Hindlimb muscle (tissue), 1 donor: Measurements from ENCODE around the gene ICOSLG. TPM values are rescaled to one million over a fixed set of nuclear protein-coding genes. Genes with fewer than 3 reads are reported as not detected.
A peak's percentile ranks its signal among the peaks of the same experiment; 100 is the strongest.
"Not testable (repeated sequence)": the region's sequence is repeated elsewhere in the genome, so short reads cannot be mapped to it uniquely, and the experiment has no call there.

Experiments used
- DNase-seq: peaks from one replicate; pipeline ENCODE4 v3.0.0-alpha.2; 2013
- polyA plus RNA-seq: library from polyadenylated mRNA; unstranded; fragments of 120-200 nt; gene quantifications from one replicate; pipeline ENCODE4 v1.2.1, GENCODE V29; 2013; ENCODE audit not compliant: insufficient read length

The ICOSLG gene
- polyA plus RNA-seq, 1 donor = 10.6 TPM

- not testable (repeated sequence) for DNase-seq
These were observed 20.1 kb downstream of the ICOSLG start for GRCh38 chr21:44220674-44221073.

GRCh38 chr21:44218461-44218860, 22.3 kb downstream of the ICOSLG start:
- DNase-seq = not testable (repeated sequence)

DNA sequence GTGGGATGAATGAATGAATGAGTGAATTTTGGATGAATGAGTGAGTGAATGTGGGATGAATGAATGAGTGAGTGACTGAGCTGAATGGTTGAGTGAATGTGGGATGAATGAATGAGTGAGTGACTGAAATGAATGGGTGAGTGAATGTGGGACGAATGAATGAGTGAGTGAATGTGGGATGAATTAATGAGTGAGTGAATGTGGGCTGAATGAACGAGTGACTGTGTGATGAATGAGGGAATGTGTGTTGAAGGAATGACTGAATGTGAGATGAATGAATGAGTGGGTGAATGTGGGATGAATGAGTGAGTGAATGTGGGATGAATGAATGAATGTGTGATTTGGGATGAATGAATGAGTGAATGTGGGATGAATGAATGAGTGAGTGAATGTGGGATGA, 28.8 kb downstream of the ICOSLG start:
- DNase-seq = not testable (repeated sequence)

- DNase-seq = not testable (repeated sequence)
These were observed 29.2 kb downstream of the ICOSLG start for GRCh38 chr21:44211574-44211973.

GRCh38 chr21:44207860-44208646, 32.7 kb downstream of the ICOSLG start:
- DNase-seq = not testable (repeated sequence)

GRCh38 chr21:44206698-44207676, 33.8 kb downstream of the ICOSLG start:
- DNase-seq = not testable (repeated sequence)

DNA sequence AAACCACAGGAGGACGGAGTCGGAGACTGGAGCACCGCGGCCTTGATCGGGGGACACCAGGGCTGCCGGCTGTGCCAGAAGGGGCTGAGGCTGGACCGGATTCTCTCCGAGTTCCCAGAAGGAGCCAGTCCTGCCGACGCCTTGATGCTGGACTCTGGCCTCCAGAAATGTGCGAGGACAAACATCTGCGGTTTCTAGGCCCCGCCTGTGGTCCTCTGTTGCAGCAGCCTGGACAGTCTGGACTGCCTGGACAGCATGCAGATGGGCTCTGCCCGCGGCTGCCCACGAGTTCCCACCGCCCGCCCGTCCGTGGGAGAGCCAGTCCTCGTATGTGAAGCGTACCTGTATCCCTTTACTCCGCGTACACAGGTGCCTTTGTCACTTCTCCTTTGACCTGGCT, 34.6 kb downstream of the ICOSLG start:
- not testable (repeated sequence) for DNase-seq

DNA sequence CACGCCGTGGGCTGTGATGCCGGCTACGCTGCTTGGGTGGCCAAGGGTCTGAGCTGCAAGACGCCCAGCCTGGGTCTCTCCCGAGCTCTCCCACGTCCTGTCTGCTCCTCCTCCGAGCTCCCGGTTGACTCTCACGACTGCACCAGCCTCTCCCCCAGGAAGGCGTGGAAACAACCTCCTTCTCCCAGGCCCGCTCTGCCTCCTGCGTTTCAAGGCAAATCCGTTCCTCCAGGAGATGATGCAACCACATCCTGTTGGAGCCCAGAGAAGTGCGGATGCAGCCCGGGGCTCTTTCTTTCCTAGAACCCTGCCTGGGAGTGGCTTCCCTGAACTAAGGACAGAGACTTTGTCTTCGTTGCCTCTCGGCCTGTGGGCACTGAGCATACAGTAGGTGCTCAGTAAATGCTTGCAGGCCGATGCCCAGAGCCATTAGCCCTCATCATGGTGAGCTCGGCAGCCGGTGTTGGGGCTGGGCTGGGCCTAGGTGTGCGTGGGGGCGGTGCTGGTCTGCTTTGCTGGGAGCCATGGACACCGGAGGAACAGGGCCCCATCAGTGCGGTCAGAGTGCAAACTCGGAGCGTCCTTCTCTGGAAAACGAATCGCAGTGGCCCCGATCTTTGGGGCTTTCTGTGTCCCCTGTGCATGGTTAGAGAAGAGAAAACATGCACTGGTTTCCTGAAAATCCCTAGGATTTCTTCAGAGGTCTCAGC, 38.0 kb downstream of the ICOSLG start:
- DNase-seq = not testable (repeated sequence)

- not testable (repeated sequence) for DNase-seq
These were observed 40.7 kb downstream of the ICOSLG start for GRCh38 chr21:44199997-44200396.

GRCh38 chr21:44199448-44199847, 41.3 kb downstream of the ICOSLG start:
- DNase-seq = no peak

GRCh38 chr21:44197156-44197516, 43.6 kb downstream of the ICOSLG start:
- DNase-seq = peak; percentile 1

- peak; percentile 20 for DNase-seq
These were observed 44.3 kb downstream of the ICOSLG start for GRCh38 chr21:44196212-44197155.

- DNase-seq = not testable (repeated sequence)
These were observed 45.9 kb downstream of the ICOSLG start for GRCh38 chr21:44194888-44195287.

DNA sequence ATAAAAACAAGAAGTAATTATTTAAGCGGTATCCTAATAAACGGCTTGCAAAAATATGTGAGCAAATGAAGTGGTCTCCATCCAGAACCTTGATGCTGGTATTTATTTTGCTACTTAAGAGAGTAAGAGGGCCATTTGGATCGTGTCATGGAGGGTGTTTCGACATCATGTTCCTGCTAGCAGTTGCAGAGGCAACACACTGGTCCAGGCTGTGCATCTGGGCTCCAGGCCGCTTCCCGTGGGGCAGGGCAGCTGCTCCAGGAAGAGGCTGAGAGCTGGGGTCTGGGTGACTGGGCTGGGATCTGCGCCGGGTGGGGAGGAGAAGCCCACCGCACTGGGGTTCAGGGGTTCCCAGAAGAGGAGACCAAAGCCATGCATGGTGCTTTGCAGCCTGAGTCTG, 46.3 kb downstream of the ICOSLG start:
- not testable (repeated sequence) for DNase-seq

GRCh38 chr21:44193108-44193507, 47.6 kb downstream of the ICOSLG start:
- DNase-seq = not testable (repeated sequence)

- DNase-seq = peak; percentile 5
These were observed 50.1 kb downstream of the ICOSLG start for GRCh38 chr21:44190349-44191271.

- DNase-seq = not testable (repeated sequence)
These were observed 55.9 kb downstream of the ICOSLG start for GRCh38 chr21:44184862-44185261.

- not testable (repeated sequence) for DNase-seq
These were observed 58.5 kb downstream of the ICOSLG start for GRCh38 chr21:44182202-44182601.

GRCh38 chr21:44181506-44181905, 59.2 kb downstream of the ICOSLG start:
- DNase-seq = not testable (repeated sequence)

GRCh38 chr21:44176127-44176526, 64.6 kb downstream of the ICOSLG start:
- DNase-seq = not testable (repeated sequence)
